Panc1 (cell line): ENCODE results near the gene OPN5.

ENCODE experiments used
- CTCF ChIP-seq: fragments of 450-650 bp; IDR thresholded peaks from 2 replicates; pipeline ENCODE4 v1.5.1; 2017; ENCODE audit warnings: mild to moderate bottlenecking
- POLR2AphosphoS5 ChIP-seq: IDR thresholded peaks from 2 replicates; pipeline ENCODE4 v1.6.1; 2012; ENCODE audit warnings: mild to moderate bottlenecking, low read depth, low read length, moderate library complexity
- TCF7L2 ChIP-seq: IDR thresholded peaks from 2 replicates; pipeline ENCODE4 v1.6.1; 2011; ENCODE audit warnings: mild to moderate bottlenecking, low read depth, low read length, inconsistent platforms

GRCh38 chr6:47752801-47753200, 29.0 kb upstream of the OPN5 start:
- TF ChIP-seq CTCF (no peak), POLR2AphosphoS5 (no peak), TCF7L2 (no peak)
